ENCODE data around the gene ICE1.

DNA sequence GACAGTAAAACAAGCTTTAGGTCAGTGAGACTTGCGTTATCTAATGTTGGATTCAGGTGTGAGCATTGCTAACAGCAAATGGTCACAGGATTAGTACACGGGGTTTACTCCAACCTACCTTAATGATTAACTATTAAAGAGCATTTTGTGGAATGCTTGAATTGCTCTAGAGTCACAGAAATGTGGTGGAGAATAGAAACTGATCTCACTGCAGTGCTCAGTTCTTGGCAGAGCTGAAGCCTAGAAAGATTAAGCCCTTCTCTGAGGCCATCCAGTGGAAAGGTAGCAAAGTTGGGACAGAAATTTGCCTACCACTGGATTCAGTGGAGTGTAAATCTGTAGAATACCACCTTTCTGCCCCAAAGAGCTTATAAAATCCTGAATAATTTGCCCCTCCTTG lies 60.9 kb downstream of the ICE1 start:
- TF ChIP-seq, protein P1, sequence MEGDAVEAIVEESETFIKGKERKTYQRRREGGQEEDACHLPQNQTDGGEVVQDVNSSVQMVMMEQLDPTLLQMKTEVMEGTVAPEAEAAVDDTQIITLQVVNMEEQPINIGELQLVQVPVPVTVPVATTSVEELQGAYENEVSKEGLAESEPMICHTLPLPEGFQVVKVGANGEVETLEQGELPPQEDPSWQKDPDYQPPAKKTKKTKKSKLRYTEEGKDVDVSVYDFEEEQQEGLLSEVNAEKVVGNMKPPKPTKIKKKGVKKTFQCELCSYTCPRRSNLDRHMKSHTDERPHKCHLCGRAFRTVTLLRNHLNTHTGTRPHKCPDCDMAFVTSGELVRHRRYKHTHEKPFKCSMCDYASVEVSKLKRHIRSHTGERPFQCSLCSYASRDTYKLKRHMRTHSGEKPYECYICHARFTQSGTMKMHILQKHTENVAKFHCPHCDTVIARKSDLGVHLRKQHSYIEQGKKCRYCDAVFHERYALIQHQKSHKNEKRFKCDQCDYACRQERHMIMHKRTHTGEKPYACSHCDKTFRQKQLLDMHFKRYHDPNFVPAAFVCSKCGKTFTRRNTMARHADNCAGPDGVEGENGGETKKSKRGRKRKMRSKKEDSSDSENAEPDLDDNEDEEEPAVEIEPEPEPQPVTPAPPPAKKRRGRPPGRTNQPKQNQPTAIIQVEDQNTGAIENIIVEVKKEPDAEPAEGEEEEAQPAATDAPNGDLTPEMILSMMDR (IDR thresholded peaks at IDR 0.05; ENCODE audit: borderline replicate concordance, extremely low read depth, low read length, poor library complexity, severe bottlenecking), result no peak
- no peak for TF ChIP-seq EZH2 (IDR thresholded peaks at IDR 0.05; ENCODE audit: borderline replicate concordance, low read depth, low read length, severe bottlenecking)
